GM23338 (cell line): ENCODE results near the gene TMEM178B. TPM values are rescaled to one million over a fixed set of nuclear protein-coding genes. Genes with fewer than 3 reads are reported as not detected.
A peak's percentile ranks its signal among the peaks of the same experiment; 100 is the strongest.

Experiments
- ATAC-seq: fragments of 200-7000 bp; cut with Tn5 transposase; 3 replicates; pipeline ENCODE4 v1.9.1; 2020
- DNase-seq: peaks from one replicate; pipeline ENCODE4 v3.0.0-alpha.2; 2015; ENCODE audit warnings: low spot score
- H2AFZ ChIP-seq: fragments of 200-600 bp; sonication (generic); 2 replicates; pipeline ENCODE4 v1.8.0; 2016; ENCODE audit warnings: antibody characterized with exemption, mild to moderate bottlenecking, moderate library complexity
- H3F3A ChIP-seq: fragments of 200-600 bp; sonication (generic); replicated peaks from 2 replicates; pipeline ENCODE4 v1.8.0; 2017; ENCODE audit warnings: antibody characterized with exemption, mixed run types, low read depth
- H3K27ac ChIP-seq: fragments of 200-600 bp; sonication (generic); 2 replicates; pipeline ENCODE4 v1.6.1; 2016; ENCODE audit warnings: low read depth
- H3K27me3 ChIP-seq: fragments of 200-600 bp; sonication (generic); 2 replicates; pipeline ENCODE4 v1.8.0; 2016; ENCODE audit warnings: mild to moderate bottlenecking, mixed run types, moderate library complexity; ENCODE audit not compliant: insufficient read depth
- H3K36me3 ChIP-seq: fragments of 200-600 bp; sonication (generic); 2 replicates; pipeline ENCODE4 v1.8.0; 2016; ENCODE audit warnings: mild to moderate bottlenecking; ENCODE audit not compliant: insufficient read depth
- H3K4me1 ChIP-seq: fragments of 200-600 bp; sonication (generic); 2 replicates; pipeline ENCODE4 v1.8.0; 2016; ENCODE audit warnings: mild to moderate bottlenecking, moderate library complexity; ENCODE audit not compliant: insufficient read depth
- H3K4me2 ChIP-seq: fragments of 200-600 bp; sonication (generic); 2 replicates; pipeline ENCODE4 v1.7.1; 2017; ENCODE audit warnings: mixed run types
- H3K4me3 ChIP-seq: fragments of 200-600 bp; sonication (generic); 2 replicates; pipeline ENCODE4 v1.6.1; 2016; ENCODE audit warnings: mixed run types
- H3K79me2 ChIP-seq: fragments of 200-600 bp; sonication (generic); replicated peaks from 2 replicates; pipeline ENCODE4 v1.8.0; 2017; ENCODE audit warnings: mild to moderate bottlenecking; ENCODE audit not compliant: insufficient read depth
- H3K9me2 ChIP-seq: fragments of 200-600 bp; sonication (generic); 2 replicates; pipeline ENCODE4 v1.8.0; 2017; ENCODE audit not compliant: insufficient read depth
- H4K20me1 ChIP-seq: fragments of 200-600 bp; sonication (generic); replicated peaks from 2 replicates; pipeline ENCODE4 v1.8.0; 2017; ENCODE audit warnings: mild to moderate bottlenecking; ENCODE audit not compliant: insufficient read depth
- H3K27ac Mint-ChIP-seq: 2 replicates; pipeline ENCODE4 v1.8.0; 2020; ENCODE audit warnings: inconsistent platforms, mild to moderate bottlenecking, moderate library complexity, mixed read lengths
- H3K27me3 Mint-ChIP-seq: 3 replicates; pipeline ENCODE4 v1.8.0; 2022; ENCODE audit warnings: low read depth, mild to moderate bottlenecking, moderate library complexity, mixed read lengths, inconsistent platforms; ENCODE audit not compliant: insufficient read depth, poor library complexity
- H3K36me3 Mint-ChIP-seq: 3 replicates; pipeline ENCODE4 v1.8.0; 2021; ENCODE audit warnings: low read depth, mild to moderate bottlenecking, inconsistent platforms, moderate library complexity, mixed read lengths
- H3K4me1 Mint-ChIP-seq: 3 replicates; pipeline ENCODE4 v1.8.0; 2020; ENCODE audit warnings: mild to moderate bottlenecking, inconsistent platforms, mixed read lengths
- H3K4me3 Mint-ChIP-seq: 3 replicates; pipeline ENCODE4 v1.8.0; 2021; ENCODE audit warnings: moderate library complexity, mild to moderate bottlenecking, inconsistent platforms, mixed read lengths
- H3K9me3 Mint-ChIP-seq: 3 replicates; pipeline ENCODE4 v1.8.0; 2020; ENCODE audit warnings: moderate library complexity, mild to moderate bottlenecking, inconsistent platforms, mixed read lengths
- CREB1 ChIP-seq: fragments of 250-450 bp; sonication (Bioruptor Pico); IDR thresholded peaks from 2 replicates; pipeline ENCODE4 v1.5.0; 2020; ENCODE audit warnings: low read depth, mild to moderate bottlenecking, moderate library complexity
- EZH2 ChIP-seq: fragments of 200-600 bp; sonication (generic); IDR thresholded peaks from one replicate; pipeline ENCODE4 v1.8.0; 2017; ENCODE audit warnings: antibody characterized with exemption, mild to moderate bottlenecking, low read depth; ENCODE audit not compliant: unreplicated experiment
- EZH2phosphoT487 ChIP-seq: fragments of 200-600 bp; sonication (generic); IDR thresholded peaks from one replicate; pipeline ENCODE4 v1.8.1; 2018; ENCODE audit warnings: antibody characterized with exemption; ENCODE audit not compliant: unreplicated experiment
- JUNB ChIP-seq: IDR thresholded peaks from one replicate; pipeline ENCODE4 v1.6.1; 2016; ENCODE audit warnings: antibody characterized with exemption; ENCODE audit not compliant: unreplicated experiment
- NANOG ChIP-seq: IDR thresholded peaks from 2 replicates; pipeline ENCODE4 v1.6.1; 2016; ENCODE audit warnings: antibody characterized with exemption, borderline replicate concordance
- POLR2AphosphoS5 ChIP-seq: IDR thresholded peaks from 2 replicates; pipeline ENCODE4 v1.6.1; 2016; ENCODE audit warnings: antibody characterized with exemption, low read depth
- STAT1 ChIP-seq: IDR thresholded peaks from one replicate; pipeline ENCODE4 v1.6.1; 2016; ENCODE audit warnings: antibody characterized with exemption; ENCODE audit not compliant: unreplicated experiment
- ZNF114 ChIP-seq: fragments of 250-450 bp; sonication (Bioruptor Pico); IDR thresholded peaks from 2 replicates; pipeline ENCODE4 v1.5.0; 2020; ENCODE audit warnings: mild to moderate bottlenecking, moderate library complexity
- ZNF331 ChIP-seq: fragments of 250-450 bp; sonication (Bioruptor Pico); IDR thresholded peaks from 2 replicates; pipeline ENCODE4 v1.5.0; 2020; ENCODE audit warnings: low read depth, mild to moderate bottlenecking, moderate library complexity
- polyA plus RNA-seq: library from polyadenylated mRNA; unstranded; fragments of >200 nt; fragmentation: Nextera tagmentation; extraction: Ambion mirVana; gene quantifications from 2 replicates; pipeline ENCODE4 v1.2.1, GENCODE V29; 2016
- total RNA-seq: library from RNA; depleted of rRNA; stranded (reverse); fragments of >200 nt; shearing (Covaris generic); gene quantifications from 2 replicates; pipeline ENCODE4 v1.2.3, GENCODE V29; 2014
- TF ChIP-seq, protein P1 (sequence below): IDR thresholded peaks from 2 replicates; pipeline ENCODE4 v1.6.1; 2016; ENCODE audit warnings: antibody characterized with exemption
- TF ChIP-seq, protein P2 (sequence below), 2 experiments: fragments of 200-600 bp in 1 of 2; sonication (generic) in 1 of 2; conservative IDR thresholded peaks; 2 replicates each; pipeline versions ENCODE4 v1.5.1 to v1.6.1; 2016 to 2017; ENCODE audit warnings: antibody characterized with exemption in 2 of 2, low read depth in 2 of 2, mild to moderate bottlenecking in 2 of 2, moderate library complexity in 1 of 2
- TF ChIP-seq, protein P3 (sequence below): IDR thresholded peaks from one replicate; pipeline ENCODE4 v1.6.1; 2018; ENCODE audit warnings: antibody characterized with exemption; ENCODE audit not compliant: unreplicated experiment

TMEM178B gene
- total and polyA plus RNA-seq, 2 experiments from 2014 or later: 4.9 to 15.6 TPM

DNA sequence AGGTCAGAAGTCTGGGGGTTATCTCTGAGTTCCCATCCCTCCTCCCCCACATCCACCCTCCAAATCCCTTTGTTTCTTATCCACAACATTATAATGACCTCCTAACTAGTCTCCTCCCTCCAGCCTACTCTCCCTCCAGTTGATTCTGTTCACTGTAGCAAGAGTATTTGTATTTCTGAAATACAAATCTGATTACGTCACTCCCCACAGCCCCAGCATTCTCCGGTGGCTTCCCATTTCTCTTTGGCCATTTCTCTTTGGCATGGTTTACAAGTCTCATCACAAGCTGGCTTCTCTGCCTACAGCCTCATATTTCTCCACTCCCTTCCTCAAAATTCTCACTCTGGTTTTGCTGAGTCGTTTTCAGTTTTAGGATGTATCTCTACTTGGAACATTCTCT, 34.5 kb upstream of the TMEM178B start:
- Histone ChIP-seq H3K36me3 (no peaks in the 10 kb centered on the region), H3K4me1 (no peaks in the 10 kb centered on the region), H3F3A (no peaks in the 10 kb centered on the region), H3K27me3 (no peaks in the 10 kb centered on the region), H2AFZ (peak overlapping the region; percentile 66), H3K79me2 (no peaks in the 10 kb centered on the region), H3K4me3 (no peak overlapping the region), H3K9me2 (no peaks in the 10 kb centered on the region), H4K20me1 (no peaks in the 10 kb centered on the region), H3K4me2 (no peak overlapping the region), H3K27ac (no peak overlapping the region)
- Mint-ChIP-seq H3K36me3 (peaks cover 3% of the 10 kb centered on the region; the same call in 2 of the 3 replicates), H3K27me3 (peaks cover 7% of the 10 kb centered on the region), H3K4me3 (no peak overlapping the region), H3K9me3 (peaks cover 8% of the 10 kb centered on the region; the same call in 2 of the 3 replicates), H3K27ac (no peak overlapping the region), H3K4me1 (peaks cover 4% of the 10 kb centered on the region; the same call in 2 of the 3 replicates)
- DNase-seq (no peak), ATAC-seq (no peak)
- TF ChIP-seq EZH2 (no peak), STAT1 (no peak), POLR2AphosphoS5 (no peak), JUNB (no peak), CREB1 (CRISPR knock-in tag) (no peak), ZNF114 (CRISPR knock-in tag) (no peak), NANOG (no peak)

DNA sequence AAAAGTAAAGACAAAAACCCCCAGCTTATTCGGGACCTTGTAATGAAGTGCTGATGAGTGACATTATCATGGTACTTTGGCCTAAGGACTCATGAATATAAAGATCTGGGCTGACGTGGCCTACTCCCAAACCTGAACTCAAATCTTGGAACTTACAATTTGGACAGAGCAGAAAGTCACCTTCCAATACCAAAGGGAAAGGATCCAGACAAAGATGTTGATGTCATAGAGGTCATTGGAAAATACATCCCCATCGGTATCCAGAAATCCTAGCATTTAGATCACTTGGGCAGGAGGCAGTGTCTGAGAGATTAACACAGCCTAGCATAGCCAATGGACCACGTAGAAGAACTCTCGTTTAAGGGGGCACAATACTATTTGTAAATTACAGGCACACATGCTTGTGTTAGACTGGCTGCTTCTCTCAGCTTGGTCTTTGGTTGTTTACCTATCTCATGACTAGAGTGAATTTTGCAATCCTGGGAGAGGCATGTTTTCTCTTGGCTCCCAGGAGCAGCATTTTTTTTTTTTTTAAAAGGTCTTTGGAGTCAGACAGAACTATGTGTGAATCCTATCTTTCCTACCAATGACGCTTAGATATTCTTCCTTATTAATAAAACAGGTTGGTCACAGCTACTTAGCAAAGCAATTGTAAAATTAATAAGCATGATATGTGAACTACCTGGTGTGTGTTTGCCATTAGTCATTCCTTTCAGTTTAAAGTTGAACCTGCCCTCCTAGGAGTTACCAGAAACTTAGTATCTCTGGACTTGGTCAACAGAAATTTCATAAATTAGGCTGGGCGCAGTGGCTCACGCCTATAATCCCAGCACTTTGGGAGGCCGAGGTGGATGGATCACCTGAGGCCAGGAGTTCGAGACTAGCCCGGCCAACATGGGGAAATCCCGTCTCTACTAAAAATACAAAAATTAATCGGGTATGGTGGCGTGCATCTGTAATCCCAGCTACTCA, 31.4 kb upstream of the TMEM178B start:
- no peaks in the 10 kb centered on the region for H4K20me1 ChIP-seq
- H3K4me3 Mint-ChIP-seq: no peak overlapping the region
- no peaks in the 10 kb centered on the region for H3K36me3 Mint-ChIP-seq
- no peaks in the 10 kb centered on the region; the same call in 2 of the 3 replicates for H3K9me3 Mint-ChIP-seq
- H3K4me1 Mint-ChIP-seq: peaks cover 4% of the 10 kb centered on the region; the same call in 2 of the 3 replicates
- no peaks in the 10 kb centered on the region for H3F3A ChIP-seq
- no peak for ATAC-seq
- no peak overlapping the region for H3K4me3 ChIP-seq
- H3K4me2 ChIP-seq: no peak overlapping the region
- no peaks in the 10 kb centered on the region for H3K27me3 ChIP-seq
- TF ChIP-seq, protein P1, sequence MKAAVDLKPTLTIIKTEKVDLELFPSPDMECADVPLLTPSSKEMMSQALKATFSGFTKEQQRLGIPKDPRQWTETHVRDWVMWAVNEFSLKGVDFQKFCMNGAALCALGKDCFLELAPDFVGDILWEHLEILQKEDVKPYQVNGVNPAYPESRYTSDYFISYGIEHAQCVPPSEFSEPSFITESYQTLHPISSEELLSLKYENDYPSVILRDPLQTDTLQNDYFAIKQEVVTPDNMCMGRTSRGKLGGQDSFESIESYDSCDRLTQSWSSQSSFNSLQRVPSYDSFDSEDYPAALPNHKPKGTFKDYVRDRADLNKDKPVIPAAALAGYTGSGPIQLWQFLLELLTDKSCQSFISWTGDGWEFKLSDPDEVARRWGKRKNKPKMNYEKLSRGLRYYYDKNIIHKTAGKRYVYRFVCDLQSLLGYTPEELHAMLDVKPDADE: no peak
- no peak for TF ChIP-seq ZNF114 (CRISPR knock-in tag)
- no peaks in the 10 kb centered on the region for H3K9me2 ChIP-seq
- peaks cover 7% of the 10 kb centered on the region for H3K27me3 Mint-ChIP-seq
- no peaks in the 10 kb centered on the region for H3K79me2 ChIP-seq
- H3K36me3 ChIP-seq: no peaks in the 10 kb centered on the region
- no peak overlapping the region for H3K27ac ChIP-seq
- H2AFZ ChIP-seq: no peak overlapping the region
- no peak for DNase-seq
- no peak overlapping the region for H3K27ac Mint-ChIP-seq
- no peaks in the 10 kb centered on the region for H3K4me1 ChIP-seq

DNA sequence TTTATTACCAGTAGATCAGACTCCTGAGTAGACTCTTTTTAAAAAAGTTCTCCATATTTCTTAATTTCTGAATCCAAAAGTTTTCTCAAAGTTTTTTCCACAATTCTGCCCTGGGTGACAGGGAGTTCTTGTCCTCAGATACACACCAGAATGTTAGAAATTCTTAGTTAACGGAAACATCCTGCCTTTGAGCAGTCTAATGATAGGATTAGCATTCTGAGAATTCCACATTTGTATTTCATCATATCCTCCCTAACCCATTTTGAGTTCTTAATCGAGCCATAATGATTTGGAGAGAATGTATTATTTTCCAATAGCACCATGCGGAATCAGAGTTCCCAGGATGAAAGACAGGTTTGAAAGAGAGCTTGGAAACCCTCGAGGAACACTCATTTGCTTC, 30.2 kb upstream of the TMEM178B start:
- Histone ChIP-seq H3K79me2 (no peaks in the 10 kb centered on the region), H3K27ac (no peak overlapping the region), H3K4me1 (no peaks in the 10 kb centered on the region), H4K20me1 (no peaks in the 10 kb centered on the region), H3K4me3 (no peak overlapping the region), H3K9me2 (no peaks in the 10 kb centered on the region), H2AFZ (no peak overlapping the region), H3K36me3 (no peaks in the 10 kb centered on the region), H3K27me3 (no peaks in the 10 kb centered on the region), H3K4me2 (no peak overlapping the region), H3F3A (no peaks in the 10 kb centered on the region)
- H3K4me3 Mint-ChIP-seq: no peak overlapping the region
- DNase-seq (no peak), ATAC-seq (no peak)
- peaks cover 7% of the 10 kb centered on the region for H3K27me3 Mint-ChIP-seq
- peaks cover 4% of the 10 kb centered on the region; the same call in 2 of the 3 replicates for H3K4me1 Mint-ChIP-seq
- H3K36me3 Mint-ChIP-seq: no peaks in the 10 kb centered on the region
- H3K27ac Mint-ChIP-seq: no peak overlapping the region
- H3K9me3 Mint-ChIP-seq: no peaks in the 10 kb centered on the region; the same call in 2 of the 3 replicates
- TF ChIP-seq EZH2phosphoT487: no peak
- TF ChIP-seq STAT1: no peak
- TF ChIP-seq CREB1 (CRISPR knock-in tag): no peak
- TF ChIP-seq, protein P2, sequence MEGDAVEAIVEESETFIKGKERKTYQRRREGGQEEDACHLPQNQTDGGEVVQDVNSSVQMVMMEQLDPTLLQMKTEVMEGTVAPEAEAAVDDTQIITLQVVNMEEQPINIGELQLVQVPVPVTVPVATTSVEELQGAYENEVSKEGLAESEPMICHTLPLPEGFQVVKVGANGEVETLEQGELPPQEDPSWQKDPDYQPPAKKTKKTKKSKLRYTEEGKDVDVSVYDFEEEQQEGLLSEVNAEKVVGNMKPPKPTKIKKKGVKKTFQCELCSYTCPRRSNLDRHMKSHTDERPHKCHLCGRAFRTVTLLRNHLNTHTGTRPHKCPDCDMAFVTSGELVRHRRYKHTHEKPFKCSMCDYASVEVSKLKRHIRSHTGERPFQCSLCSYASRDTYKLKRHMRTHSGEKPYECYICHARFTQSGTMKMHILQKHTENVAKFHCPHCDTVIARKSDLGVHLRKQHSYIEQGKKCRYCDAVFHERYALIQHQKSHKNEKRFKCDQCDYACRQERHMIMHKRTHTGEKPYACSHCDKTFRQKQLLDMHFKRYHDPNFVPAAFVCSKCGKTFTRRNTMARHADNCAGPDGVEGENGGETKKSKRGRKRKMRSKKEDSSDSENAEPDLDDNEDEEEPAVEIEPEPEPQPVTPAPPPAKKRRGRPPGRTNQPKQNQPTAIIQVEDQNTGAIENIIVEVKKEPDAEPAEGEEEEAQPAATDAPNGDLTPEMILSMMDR (conservative IDR thresholded peaks at IDR 0.05; ENCODE audit: low read depth in 2 of 2): no peak
- no peak for TF ChIP-seq ZNF331 (CRISPR knock-in tag)
- no peak for TF ChIP-seq NANOG
- TF ChIP-seq POLR2AphosphoS5: no peak
- TF ChIP-seq, protein P3, sequence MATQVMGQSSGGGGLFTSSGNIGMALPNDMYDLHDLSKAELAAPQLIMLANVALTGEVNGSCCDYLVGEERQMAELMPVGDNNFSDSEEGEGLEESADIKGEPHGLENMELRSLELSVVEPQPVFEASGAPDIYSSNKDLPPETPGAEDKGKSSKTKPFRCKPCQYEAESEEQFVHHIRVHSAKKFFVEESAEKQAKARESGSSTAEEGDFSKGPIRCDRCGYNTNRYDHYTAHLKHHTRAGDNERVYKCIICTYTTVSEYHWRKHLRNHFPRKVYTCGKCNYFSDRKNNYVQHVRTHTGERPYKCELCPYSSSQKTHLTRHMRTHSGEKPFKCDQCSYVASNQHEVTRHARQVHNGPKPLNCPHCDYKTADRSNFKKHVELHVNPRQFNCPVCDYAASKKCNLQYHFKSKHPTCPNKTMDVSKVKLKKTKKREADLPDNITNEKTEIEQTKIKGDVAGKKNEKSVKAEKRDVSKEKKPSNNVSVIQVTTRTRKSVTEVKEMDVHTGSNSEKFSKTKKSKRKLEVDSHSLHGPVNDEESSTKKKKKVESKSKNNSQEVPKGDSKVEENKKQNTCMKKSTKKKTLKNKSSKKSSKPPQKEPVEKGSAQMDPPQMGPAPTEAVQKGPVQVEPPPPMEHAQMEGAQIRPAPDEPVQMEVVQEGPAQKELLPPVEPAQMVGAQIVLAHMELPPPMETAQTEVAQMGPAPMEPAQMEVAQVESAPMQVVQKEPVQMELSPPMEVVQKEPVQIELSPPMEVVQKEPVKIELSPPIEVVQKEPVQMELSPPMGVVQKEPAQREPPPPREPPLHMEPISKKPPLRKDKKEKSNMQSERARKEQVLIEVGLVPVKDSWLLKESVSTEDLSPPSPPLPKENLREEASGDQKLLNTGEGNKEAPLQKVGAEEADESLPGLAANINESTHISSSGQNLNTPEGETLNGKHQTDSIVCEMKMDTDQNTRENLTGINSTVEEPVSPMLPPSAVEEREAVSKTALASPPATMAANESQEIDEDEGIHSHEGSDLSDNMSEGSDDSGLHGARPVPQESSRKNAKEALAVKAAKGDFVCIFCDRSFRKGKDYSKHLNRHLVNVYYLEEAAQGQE: no peak
